Stimulated activated CD8-positive, alpha-beta memory T cell treated with anti-CD3 and anti-CD28 coated beads, Interleukin-4, amount 100 ng/mL, for 1 hour (primary cell): ENCODE results near the gene RBMY1D.
"Not testable (repeated sequence)": the region's sequence is repeated elsewhere in the genome, so short reads cannot be mapped to it uniquely, and the experiment has no call there.

Source experiments
- DNase-seq, 2 donors: peaks; one replicate each; pipeline ENCODE4 v3.0.0-alpha.2; 2020; ENCODE audit warnings: low read depth in 2 of 2, low spot score in 1 of 2

The RBMY1D gene

DNA sequence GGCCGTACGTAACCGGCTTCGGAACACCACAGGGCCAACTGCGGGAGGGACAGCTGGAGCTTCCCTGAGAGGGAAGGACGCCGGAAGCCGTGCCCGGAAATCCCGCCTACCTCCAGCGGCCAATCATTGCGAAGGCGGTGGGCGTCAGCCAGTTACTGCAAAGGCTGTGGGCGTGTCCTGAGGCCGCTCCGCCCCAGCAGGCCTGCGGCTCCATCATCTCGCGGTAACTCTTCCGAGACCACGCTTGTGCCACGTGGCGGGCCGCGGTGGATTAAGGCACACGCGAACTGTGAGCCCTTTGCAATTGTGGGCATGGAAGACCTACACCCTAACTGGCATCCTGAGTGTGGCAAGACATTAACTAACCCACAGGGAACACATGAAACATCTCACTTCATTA is at the start of gene RBMY1D:
RBMY1D (minus strand) TSS at position 101 of the 400 bp plus-strand sequence. CDS start 2,013 bp downstream, outside the sequence.
- not testable (repeated sequence) for DNase-seq

DNA sequence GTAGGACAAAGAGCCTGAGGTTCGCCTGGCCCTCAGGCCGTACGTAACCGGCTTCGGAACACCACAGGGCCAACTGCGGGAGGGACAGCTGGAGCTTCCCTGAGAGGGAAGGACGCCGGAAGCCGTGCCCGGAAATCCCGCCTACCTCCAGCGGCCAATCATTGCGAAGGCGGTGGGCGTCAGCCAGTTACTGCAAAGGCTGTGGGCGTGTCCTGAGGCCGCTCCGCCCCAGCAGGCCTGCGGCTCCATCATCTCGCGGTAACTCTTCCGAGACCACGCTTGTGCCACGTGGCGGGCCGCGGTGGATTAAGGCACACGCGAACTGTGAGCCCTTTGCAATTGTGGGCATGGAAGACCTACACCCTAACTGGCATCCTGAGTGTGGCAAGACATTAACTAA is 23.6 kb upstream of the RBMY1D start, which contains the start of gene RBMY1E:
RBMY1E (minus strand) TSS at position 101 of the 400 bp plus-strand sequence. CDS start 1,978 bp downstream, outside the sequence.
- not testable (repeated sequence) for DNase-seq

- DNase-seq: not testable (repeated sequence)
These were observed 24.8 kb downstream of the RBMY1D start for GRCh38 chrY:21869407-21870076.

DNA sequence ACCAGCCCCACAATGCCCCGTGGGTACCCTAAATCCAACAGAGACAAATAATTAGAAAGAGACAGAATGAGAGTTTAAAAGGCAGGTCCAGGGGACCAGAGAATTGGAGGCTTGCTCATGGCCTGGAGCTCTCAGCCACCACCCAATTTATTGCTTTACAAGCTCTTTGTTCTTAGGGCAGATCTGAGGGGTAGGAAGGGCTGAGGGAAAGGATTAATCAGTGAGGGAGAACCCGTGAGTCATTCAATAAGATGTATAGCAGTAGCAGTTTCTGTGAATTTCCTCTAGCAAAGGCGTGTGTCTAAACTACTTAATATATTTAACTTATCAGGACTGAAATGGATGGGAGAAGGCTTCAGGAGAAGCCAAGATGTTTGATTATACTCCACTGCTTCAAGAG is 48.8 kb downstream of the RBMY1D start:
- DNase-seq: no peak

DNA sequence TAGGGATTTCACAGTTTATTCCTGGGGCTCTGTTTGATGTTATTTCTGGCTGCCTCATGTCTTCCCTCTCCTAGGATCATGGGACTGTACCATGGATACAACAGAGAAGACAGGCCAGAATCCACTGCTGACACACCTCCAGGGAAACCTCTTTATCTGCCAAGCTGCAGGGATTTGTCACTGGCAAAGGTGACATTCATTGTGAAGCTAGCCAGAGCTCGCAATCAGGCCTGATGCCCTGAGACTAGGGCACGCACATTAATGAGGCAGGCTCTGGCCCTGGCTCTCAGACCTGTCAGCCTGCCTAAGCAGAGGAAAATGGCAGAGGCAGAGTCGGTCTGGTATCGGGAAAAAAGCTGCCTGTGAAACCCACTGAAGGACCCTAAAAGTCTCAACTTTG is 52.2 kb downstream of the RBMY1D start:
- DNase-seq: no peak

DNA sequence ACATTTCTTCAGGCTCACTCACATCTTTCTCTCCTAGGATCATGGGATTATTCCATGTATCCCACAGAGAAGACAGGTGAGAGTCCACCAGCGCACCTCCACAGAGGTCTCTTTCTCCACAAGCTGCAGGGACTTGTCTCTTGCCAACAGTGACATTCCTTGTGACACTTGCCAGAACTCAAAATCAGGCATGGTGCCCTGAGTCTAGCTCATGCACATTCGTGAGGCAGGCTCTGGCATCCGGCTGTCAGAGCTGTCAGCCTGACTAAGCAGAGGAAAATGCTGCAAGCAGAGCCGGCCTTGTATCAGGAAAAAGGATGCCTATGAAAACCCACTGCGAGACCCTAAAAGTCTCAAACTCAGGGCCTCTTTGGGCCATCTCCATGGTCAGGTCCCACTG is 54.8 kb downstream of the RBMY1D start:
- no peak for DNase-seq

DNA sequence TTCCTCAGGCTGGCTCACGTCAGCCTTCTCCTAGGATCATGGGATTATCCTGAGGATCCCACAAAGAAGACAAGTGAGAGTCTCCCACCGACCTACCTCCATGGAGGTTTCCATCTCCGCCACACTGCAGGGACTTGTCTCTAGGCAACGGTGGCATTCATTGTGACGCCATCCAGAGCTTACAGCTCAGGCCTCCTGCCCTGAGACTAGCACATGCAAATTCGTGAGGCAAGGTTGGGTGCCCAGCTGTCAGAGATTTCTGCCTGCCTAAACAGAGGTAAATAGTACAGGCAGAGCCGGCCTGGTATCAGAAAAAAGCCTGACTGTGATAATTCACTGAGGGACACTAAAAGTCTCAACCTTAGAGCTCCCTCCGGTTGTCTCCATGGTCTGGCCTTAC is 58.0 kb downstream of the RBMY1D start:
- no peak for DNase-seq

- no peak for DNase-seq
These were observed 59.3 kb downstream of the RBMY1D start for GRCh38 chrY:21835052-21835451.
